Progenitor cell of endocrine pancreas (in vitro differentiated cells): Measurements from ENCODE around the gene CCDC149. TPM values are rescaled to one million over a fixed set of nuclear protein-coding genes. Genes with fewer than 3 reads are reported as not detected.

Experiments
- DNase-seq: peaks from one replicate; pipeline ENCODE4 v3.0.0; 2021; ENCODE audit warnings: low spot score; ENCODE audit not compliant: unreplicated experiment
- H3K27ac Mint-ChIP-seq: 2 replicates; pipeline ENCODE4 v1.8.0; 2021; ENCODE audit warnings: mild to moderate bottlenecking, moderate library complexity, mixed read lengths
- H3K27me3 Mint-ChIP-seq: 2 replicates; pipeline ENCODE4 v1.8.0; 2021; ENCODE audit warnings: mixed read lengths
- H3K36me3 Mint-ChIP-seq: 2 replicates; pipeline ENCODE4 v1.8.0; 2022; ENCODE audit warnings: mixed read lengths; ENCODE audit not compliant: insufficient read depth
- H3K4me1 Mint-ChIP-seq: 2 replicates; pipeline ENCODE4 v1.8.0; 2021; ENCODE audit warnings: low read depth, mixed read lengths
- H3K4me3 Mint-ChIP-seq: 2 replicates; pipeline ENCODE4 v1.8.0; 2021; ENCODE audit warnings: low read depth, mild to moderate bottlenecking, moderate library complexity, mixed read lengths
- H3K9me3 Mint-ChIP-seq: 2 replicates; pipeline ENCODE4 v1.8.0; 2021; ENCODE audit warnings: low read depth, mixed read lengths
- total RNA-seq: library from RNA; stranded (reverse); gene quantifications from 2 replicates; pipeline ENCODE4 v1.2.1, GENCODE V29; 2021
- TF ChIP-seq, protein P1 (sequence below): fragments of 200-600 bp; sonication (generic); IDR thresholded peaks from one replicate; pipeline ENCODE4 v1.5.0; 2021; ENCODE audit warnings: antibody characterized with exemption, mild to moderate bottlenecking; ENCODE audit not compliant: unreplicated experiment

Gene CCDC149
- total RNA-seq, 1 donor from 2014 or later, result 13.2 TPM

DNA sequence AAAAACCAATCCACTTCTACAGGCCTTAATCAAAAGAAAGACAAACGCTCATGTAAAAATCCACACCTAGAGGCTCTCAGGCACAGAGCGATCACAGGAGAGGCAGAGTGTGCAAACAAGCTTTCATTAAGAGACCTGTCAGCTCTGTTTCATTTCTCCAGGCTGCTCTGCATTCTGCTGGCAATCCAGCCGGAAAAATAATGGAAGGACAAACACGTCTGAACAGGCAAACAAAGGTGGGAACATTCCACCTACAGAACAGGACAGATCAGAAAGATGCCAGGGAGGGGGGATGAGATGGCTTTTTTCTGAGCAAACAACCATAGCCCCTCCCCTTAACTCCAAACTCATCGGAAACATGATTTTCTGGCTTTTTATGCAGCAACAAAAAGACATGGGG lies 107.8 kb downstream of the CCDC149 start:
- peak overlapping the region; percentile 69 for H3K27ac Mint-ChIP-seq
- TF ChIP-seq, protein P1, sequence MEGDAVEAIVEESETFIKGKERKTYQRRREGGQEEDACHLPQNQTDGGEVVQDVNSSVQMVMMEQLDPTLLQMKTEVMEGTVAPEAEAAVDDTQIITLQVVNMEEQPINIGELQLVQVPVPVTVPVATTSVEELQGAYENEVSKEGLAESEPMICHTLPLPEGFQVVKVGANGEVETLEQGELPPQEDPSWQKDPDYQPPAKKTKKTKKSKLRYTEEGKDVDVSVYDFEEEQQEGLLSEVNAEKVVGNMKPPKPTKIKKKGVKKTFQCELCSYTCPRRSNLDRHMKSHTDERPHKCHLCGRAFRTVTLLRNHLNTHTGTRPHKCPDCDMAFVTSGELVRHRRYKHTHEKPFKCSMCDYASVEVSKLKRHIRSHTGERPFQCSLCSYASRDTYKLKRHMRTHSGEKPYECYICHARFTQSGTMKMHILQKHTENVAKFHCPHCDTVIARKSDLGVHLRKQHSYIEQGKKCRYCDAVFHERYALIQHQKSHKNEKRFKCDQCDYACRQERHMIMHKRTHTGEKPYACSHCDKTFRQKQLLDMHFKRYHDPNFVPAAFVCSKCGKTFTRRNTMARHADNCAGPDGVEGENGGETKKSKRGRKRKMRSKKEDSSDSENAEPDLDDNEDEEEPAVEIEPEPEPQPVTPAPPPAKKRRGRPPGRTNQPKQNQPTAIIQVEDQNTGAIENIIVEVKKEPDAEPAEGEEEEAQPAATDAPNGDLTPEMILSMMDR, result no peak

DNA sequence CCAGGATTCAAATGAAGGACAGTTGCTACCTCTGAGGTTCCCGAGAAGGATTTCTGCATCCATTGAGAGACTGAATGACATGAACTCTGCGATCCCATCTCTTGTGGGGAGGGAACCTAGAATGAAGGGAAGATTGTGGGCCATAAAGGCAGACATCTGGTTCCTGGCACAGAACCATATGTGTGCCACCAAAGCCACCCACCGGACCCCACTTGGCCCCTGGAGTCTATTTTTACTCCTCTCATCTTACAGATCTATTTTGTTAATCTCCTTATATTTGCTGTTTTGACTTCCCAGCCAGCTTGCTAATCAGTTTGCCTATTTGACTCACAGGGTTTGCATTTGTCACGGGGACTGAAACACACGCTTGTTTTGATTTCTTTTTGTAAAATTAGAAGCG lies 110.2 kb downstream of the CCDC149 start:
- H3K27ac Mint-ChIP-seq, result no peak overlapping the region
- DNase-seq, result no peak
- peaks cover 21% of the 10 kb centered on the region for H3K4me1 Mint-ChIP-seq
- no peak overlapping the region for H3K4me3 Mint-ChIP-seq
- TF ChIP-seq, protein P1, result no peak
- no peaks in the 10 kb centered on the region for H3K9me3 Mint-ChIP-seq
- peaks cover 53% of the 10 kb centered on the region for H3K27me3 Mint-ChIP-seq
- peaks cover 4% of the 10 kb centered on the region for H3K36me3 Mint-ChIP-seq

More for the DNA sequence above, 107.8 kb downstream of the CCDC149 start:
- Mint-ChIP-seq H3K4me3 (no peak overlapping the region), H3K4me1 (peaks cover 21% of the 10 kb centered on the region), H3K9me3 (no peaks in the 10 kb centered on the region), H3K27me3 (peaks cover 34% of the 10 kb centered on the region), H3K36me3 (peaks cover 10% of the 10 kb centered on the region)
- no peak for DNase-seq

DNA sequence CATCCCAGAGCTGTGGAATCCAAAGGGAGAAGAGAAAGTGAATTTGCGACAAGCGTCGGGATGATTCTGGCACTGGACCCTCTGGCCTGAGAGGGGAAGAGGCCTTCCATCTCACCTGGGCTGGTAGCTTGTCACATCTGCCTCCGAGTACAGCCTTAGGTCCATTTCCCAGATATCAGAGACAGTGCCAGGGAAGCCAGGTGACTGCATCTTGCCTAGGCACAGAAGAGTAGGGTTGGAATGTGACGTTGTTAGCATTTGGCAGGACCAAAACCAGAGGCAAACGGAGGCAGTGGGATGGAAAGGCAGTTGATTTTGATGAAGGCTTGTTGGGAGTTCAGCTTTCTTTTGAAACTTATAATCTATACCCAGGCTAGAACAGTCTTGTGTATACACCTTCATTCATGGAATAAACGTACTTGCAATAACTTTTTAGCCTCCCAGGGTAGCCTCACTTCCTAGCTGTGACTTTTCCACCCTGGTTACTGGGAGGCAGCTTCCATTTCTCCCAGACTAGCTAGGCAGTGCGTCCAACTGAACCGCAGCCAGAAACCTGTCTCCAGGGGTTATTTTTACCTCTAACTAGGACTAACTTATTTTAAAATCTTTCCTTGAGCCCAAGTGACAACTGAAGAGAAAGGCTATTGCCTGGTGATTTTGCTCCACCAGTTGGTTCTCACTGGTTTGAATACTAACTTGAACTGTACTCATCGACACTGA lies 111.5 kb downstream of the CCDC149 start:
- Mint-ChIP-seq H3K4me3 (peak overlapping the region; percentile 9), H3K27me3 (peaks cover 57% of the 10 kb centered on the region), H3K27ac (peak overlapping the region; percentile 20), H3K4me1 (peaks cover 21% of the 10 kb centered on the region), H3K9me3 (no peaks in the 10 kb centered on the region), H3K36me3 (peaks cover 4% of the 10 kb centered on the region)
- TF ChIP-seq, protein P1, result no peak
- DNase-seq, result no peak

DNA sequence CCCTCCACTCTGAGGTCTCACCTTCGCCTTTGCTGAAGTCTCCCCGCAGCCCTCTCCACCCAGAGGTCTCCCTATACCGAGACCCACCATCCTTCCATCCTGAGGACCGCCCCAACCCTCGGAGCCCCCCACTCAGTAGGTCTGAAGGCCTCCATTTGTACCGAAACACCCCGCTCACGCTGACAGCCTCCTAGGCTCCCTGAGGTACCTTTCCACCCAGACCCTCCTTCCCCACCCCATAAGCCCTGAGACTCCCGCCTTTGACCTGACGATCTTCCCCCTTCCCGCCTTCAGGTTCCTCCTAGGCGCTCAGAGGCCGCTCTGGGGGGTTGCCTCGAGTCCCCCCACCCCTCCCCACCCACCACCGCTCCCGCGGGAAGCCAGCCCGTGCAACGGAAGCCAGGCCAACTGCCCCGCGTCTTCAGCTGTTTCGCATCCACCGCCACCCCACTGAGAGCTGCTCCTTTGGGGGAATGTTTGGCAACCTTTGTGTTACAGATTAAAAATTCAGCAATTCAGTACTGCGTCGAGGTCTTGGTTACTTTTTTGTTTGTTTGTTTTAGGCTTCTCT lies 112.4 kb downstream of the CCDC149 start:
- TF ChIP-seq, protein P1, result no peak
- Mint-ChIP-seq H3K4me3 (peak overlapping the region; percentile 29), H3K27ac (no peak overlapping the region), H3K4me1 (peaks cover 22% of the 10 kb centered on the region), H3K27me3 (peaks cover 59% of the 10 kb centered on the region), H3K9me3 (no peaks in the 10 kb centered on the region), H3K36me3 (peaks cover 4% of the 10 kb centered on the region)
- no peak for DNase-seq

DNA sequence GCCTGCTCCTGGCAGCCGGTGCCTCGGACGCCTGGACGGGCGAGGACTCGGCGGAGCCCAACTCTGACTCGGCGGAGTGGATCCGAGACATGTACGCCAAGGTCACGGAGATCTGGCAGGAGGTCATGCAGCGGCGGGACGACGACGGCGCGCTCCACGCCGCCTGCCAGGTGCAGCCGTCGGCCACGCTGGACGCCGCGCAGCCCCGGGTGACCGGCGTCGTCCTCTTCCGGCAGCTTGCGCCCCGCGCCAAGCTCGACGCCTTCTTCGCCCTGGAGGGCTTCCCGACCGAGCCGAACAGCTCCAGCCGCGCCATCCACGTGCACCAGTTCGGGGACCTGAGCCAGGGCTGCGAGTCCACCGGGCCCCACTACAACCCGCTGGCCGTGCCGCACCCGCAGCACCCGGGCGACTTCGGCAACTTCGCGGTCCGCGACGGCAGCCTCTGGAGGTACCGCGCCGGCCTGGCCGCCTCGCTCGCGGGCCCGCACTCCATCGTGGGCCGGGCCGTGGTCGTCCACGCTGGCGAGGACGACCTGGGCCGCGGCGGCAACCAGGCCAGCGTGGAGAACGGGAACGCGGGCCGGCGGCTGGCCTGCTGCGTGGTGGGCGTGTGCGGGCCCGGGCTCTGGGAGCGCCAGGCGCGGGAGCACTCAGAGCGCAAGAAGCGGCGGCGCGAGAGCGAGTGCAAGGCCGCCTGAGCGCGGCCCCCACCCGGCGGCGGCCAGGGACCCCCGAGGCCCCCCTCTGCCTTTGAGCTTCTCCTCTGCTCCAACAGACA lies 113.1 kb downstream of the CCDC149 start:
- H3K4me3 Mint-ChIP-seq, result no peak overlapping the region
- TF ChIP-seq, protein P1, result no peak

More for the DNA sequence above, 113.1 kb downstream of the CCDC149 start:
- H3K4me1 Mint-ChIP-seq, result peaks cover 25% of the 10 kb centered on the region
- H3K27ac Mint-ChIP-seq, result no peak overlapping the region
- no peaks in the 10 kb centered on the region for H3K9me3 Mint-ChIP-seq
- no peak for DNase-seq
- peaks cover 4% of the 10 kb centered on the region for H3K36me3 Mint-ChIP-seq
- H3K27me3 Mint-ChIP-seq, result peaks cover 59% of the 10 kb centered on the region
